GM19395 (cell line): ENCODE results near the gene NAALAD2.
"Not testable (repeated sequence)": the region's sequence is repeated elsewhere in the genome, so short reads cannot be mapped to it uniquely, and the experiment has no call there.

Experiments used
- ATAC-seq: cut with Tn5 transposase; IDR thresholded peaks from one replicate; pipeline ENCODE4 v1.9.1; 2021; ENCODE audit warnings: mild to moderate bottlenecking, moderate library complexity; ENCODE audit not compliant: unreplicated experiment

Gene NAALAD2

GRCh38 chr11:90134478-90135003, at the start of gene NAALAD2:
TSS of gene NAALAD2 (plus strand) at chr11:90134663. CDS start at chr11:90134759, 96 bp downstream.
- peak; percentile 68 for ATAC-seq

DNA sequence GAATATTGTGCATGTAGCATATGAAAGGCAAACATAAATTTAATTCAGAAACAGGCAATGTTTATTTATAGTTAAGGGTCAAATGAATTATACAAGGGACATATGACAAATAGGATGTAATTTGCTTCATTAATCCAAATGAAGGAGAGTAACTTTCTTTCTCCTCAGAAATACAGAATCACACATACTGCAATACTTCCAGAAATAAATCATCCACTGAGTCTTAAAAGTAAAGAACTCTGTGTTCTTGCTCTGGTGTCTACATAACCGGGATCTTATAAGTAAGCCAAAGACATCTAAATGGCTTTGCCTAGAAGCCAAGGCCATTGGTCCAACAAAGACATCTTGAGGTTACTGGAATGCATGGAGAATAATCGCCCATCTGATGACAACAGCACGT, 48.8 kb upstream of the NAALAD2 start, which contains the start of gene UBTFL1:
Gene UBTFL1, plus strand, starts transcription at position 301 of the 400 bp plus-strand sequence. Its CDS starts 0 bp downstream, at position 301.
- ATAC-seq: not testable (repeated sequence)

DNA sequence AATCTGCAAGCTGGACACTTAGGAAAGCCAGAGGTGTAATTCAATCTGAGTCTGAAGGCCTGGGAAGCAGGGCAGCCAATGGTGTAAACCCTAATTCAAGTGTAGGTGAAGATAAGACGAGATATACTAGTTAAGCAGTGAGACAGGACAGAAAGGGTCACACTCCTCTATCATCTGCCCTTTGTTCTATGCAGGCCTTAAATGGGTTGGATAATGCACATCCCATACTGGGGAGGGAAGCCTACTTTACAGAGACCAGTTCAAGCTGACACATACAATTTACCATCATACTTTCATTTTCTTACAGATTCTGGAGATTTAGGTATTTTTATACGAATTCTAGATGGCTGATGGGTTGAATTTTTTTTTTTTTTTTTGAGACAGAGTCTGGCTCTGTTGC, 45.7 kb upstream of the NAALAD2 start:
- ATAC-seq: not testable (repeated sequence)

GRCh38 chr11:90095230-90095924, 39.1 kb upstream of the NAALAD2 start:
- ATAC-seq: not testable (repeated sequence)

DNA sequence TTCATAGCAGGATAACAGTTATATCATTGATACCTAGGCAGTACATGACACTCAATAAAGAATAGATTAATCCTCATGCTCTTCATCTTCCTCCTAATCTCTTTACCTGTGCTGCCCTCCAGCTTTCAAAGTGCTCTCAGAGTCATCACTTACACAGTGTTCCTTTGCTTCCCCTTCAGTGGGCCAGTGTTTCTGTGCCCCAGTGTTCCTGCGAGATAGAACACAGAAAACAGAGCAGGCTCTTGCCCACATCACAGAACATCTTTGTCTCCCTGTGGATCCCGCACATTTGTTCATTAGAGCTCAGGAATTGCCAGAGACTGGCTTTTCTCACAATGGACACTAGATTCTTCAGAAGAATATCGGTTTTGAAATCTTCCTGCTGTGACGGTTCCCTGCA, 36.2 kb upstream of the NAALAD2 start:
- ATAC-seq: not testable (repeated sequence)

DNA sequence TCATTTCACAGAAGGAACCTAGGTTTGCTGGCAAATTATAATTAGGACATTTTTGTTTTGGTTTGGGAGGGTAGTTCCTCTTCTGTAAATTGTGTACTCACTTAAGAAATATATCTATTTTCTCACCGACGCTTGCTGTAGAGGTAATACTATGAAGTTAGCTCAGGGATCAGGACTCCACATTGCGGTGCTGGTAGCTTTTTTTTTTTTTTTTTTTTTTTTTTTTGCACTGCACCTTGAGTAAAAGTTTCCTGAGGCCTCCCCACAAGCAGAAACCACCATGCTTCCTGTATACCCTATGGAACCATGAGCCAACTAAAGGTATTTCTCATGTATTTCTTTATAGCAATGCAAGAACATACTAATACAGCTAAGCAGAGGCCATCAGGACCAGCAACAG, 34.0 kb upstream of the NAALAD2 start:
- no peak for ATAC-seq

GRCh38 chr11:90113541-90113940, 20.9 kb upstream of the NAALAD2 start:
- no peak for ATAC-seq

- ATAC-seq: no peak
These were observed 14.3 kb upstream of the NAALAD2 start for GRCh38 chr11:90120191-90120590.

DNA sequence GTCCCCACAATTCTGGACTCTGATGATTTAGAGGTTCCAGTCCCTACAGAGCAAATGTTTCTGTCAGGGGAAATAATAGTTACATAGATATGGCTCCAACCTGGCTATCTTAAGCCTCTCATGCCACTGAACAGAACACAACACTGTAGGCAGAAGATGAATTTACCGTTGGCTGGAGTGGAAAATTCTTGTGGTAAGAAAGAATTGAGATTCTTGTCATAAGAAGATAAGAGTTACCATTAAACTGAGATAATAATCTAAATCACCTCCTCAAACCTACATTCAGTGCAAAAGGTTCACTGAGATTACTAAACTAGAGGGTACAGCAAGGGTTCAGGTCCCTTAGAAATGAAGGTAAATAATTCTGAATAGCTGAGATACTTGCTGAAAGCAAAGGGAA, 10.1 kb upstream of the NAALAD2 start:
- no peak for ATAC-seq

- no peak for ATAC-seq
These were observed 9.5 kb upstream of the NAALAD2 start for GRCh38 chr11:90124946-90125345.

- no peak for ATAC-seq
These were observed 644 bp upstream of the NAALAD2 start for GRCh38 chr11:90133560-90134477.

- ATAC-seq: no peak
These were observed 553 bp downstream of the NAALAD2 start for GRCh38 chr11:90135016-90135415.

DNA sequence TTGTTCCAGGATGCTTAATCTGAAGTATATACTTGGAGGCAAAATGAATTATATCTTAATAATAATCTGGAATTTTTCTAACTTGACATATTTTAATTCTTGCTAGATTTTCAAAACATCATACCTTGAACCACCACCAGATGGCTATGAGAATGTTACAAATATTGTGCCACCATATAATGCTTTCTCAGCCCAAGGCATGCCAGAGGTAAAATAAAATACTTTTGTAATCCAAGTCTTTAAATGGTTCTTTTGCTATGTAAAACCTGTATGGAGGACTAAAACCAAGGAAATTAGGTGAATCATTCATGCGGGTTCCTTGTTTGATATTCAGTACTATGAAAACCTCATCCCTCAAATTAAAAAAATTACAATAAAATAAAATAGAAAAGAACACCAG, 14.4 kb downstream of the NAALAD2 start:
- ATAC-seq: no peak

DNA sequence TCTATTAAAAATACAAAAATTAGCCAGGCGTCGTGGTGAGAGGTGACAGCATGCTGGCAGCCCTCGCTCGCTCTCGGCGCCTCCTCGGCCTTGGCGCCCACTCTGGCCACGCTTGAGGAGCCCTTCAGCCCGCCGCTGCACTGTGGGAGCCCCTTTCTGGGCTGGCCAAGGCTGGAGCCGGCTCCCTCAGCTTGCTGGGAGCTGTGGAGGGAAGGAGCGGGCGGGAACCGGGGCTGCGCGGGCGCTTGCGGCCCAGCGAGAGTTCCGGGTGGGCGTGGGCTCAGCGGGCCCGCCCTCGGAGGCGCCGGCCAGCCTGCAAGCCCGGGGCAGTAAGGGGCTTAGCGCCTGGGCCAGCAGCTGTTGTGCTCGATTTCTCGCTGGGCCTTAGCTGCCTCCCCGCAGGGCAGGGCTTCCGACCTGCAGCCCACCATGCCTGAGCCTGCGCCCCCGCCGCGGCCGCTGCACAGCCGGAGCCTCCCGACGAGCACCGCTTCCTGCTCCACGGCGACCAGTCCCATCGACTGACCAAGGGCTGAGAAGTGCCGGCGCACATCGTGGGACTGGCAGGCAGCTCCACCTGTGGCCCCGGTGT, 32.6 kb downstream of the NAALAD2 start:
- ATAC-seq: not testable (repeated sequence)

GRCh38 chr11:90167704-90168103, 33.2 kb downstream of the NAALAD2 start:
- ATAC-seq: not testable (repeated sequence)

DNA sequence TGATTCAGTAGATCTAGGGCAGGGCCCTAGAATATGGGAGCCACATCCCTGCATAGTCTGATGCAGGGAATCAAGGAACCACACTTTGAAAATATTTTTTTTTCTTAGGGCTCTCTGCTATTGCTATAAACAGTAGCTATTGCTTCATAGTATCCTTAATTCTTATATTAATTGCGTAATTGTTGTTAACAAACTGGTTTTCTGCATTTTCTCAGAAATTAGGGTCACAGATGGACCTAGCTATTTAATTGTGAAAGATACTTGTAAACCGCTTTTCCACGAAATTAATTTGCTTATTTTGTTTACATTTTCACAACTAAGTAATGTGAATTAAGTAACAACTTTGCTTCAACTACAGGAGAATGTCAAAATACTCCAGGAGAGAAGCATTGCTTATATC, 34.1 kb downstream of the NAALAD2 start:
- ATAC-seq: no peak

GRCh38 chr11:90171359-90171758, 36.9 kb downstream of the NAALAD2 start:
- no peak for ATAC-seq

DNA sequence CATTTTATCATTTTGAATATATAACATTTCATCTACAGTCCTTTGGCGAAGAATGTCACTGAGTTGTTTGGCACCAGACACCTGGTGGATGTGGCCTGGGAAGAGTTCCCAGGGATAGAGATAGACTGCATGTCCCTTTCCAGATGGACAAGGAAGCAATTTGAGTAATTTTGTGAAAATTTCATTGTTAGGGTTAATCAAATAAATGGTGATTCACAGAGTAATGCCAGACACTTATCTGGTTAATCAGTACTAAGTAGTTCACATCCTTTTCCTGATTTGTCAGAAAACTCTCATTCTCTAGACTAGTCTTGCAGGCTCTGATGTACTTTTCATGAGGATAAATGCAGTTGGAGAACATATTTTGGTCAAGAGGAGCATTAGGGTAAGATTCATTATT, 41.6 kb downstream of the NAALAD2 start:
- no peak for ATAC-seq

DNA sequence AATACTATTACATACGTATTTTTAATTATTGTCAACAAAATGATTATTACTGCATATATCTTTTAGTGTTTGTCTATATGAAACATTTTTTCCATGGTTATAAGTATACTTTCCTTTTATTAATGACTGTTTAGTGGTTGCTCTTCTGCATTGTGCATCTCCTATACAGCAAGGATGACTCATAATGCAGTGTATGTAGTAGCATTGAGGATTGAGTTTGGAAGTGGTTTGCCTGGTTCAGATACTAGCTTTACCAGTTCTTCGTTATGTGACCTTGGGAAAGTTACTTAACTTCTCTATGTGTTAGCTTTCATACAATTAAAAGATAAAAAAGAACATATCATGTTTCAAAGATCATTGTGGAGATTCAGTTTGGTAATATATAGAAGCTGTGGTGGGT, 44.3 kb downstream of the NAALAD2 start:
- ATAC-seq: no peak

- no peak for ATAC-seq
These were observed 45.5 kb downstream of the NAALAD2 start for GRCh38 chr11:90179923-90180322.

- ATAC-seq: no peak
These were observed 53.4 kb downstream of the NAALAD2 start for GRCh38 chr11:90187839-90188238.
